ENCODE results near the gene HCK.

Gene HCK

DNA sequence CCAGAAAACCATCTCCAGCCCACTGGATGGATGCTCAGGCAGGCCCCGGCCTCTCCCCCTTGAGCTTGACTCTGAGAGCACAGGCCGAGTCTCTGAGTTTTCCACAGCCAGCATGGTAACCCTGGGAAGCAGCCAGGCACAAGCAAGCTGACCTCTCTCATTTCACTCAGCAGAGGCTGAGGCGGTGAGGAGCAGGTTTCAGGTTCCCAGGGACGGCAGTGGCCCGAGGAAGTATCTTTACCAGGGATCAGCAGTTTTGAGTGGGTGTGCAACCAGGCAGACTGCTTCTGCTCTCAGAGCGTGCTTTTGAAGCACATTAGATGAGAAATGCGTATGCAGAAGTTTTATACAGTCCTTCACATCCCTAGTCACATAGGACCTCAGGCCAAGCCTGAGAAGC lies 12.6 kb downstream of the HCK start:
- WGBS (ENCODE audit: extremely low coverage, insufficient coverage, insufficient read length): no CpG with 5 or more reads among the region's 7 CpGs

DNA sequence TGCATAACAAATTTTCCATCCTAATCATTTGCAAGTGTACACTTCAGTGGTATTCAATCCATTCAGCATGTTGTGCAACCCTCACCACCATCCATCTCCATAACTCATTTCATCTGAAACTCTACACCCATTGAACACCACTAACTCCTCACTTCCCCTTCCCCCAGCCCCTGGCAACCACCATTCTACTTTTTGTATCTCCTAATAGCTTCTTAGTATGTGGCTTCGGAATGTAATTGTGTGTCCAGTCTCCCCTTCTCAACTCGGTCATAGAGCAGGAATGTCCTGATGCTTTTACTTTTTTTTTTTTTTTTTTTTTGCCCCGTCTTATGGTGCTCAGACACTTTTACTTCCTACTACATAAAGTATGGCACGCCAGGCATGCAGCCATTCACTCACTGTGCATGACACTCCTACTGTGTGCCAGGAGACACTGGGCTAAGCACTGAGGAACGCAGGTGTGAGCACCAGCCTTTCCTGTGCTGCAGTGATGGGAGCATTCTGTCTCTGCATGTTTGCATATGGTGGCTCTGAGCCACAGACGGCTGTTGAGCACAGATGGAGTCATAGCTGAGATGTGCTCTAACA lies 15.3 kb downstream of the HCK start:
- Histone ChIP-seq H4K91ac (ENCODE audit: low read depth, low read length) (no peak overlapping the region), H3K79me2 (ENCODE audit: control insufficient read depth, insufficient read depth, low read length, poor library complexity) (no peaks in the 10 kb centered on the region), H3K9ac (ENCODE audit: low read length) (no peak overlapping the region), H2AK5ac (ENCODE audit: low read length) (no peak overlapping the region), H3K27ac (ENCODE audit: low read depth, low read length) (no peak overlapping the region), H3K23ac (ENCODE audit: low read length) (no peak overlapping the region), H2BK120ac (ENCODE audit: insufficient read depth, low read length, poor library complexity) (no peak overlapping the region), H3K9me3 (ENCODE audit: insufficient read depth, low read depth, low read length) (no peaks in the 10 kb centered on the region), H3K4me2 (ENCODE audit: low read length) (no peak overlapping the region), H4K8ac (ENCODE audit: low read depth, low read length) (no peak overlapping the region), H3K36me3 (ENCODE audit: control insufficient read depth in 1 of 2, insufficient read depth in 2 of 2, low read length in 2 of 2) (no peaks in the 10 kb centered on the region), H3K4ac (ENCODE audit: low read depth, low read length) (no peak overlapping the region), H2BK12ac (ENCODE audit: low read length) (no peak overlapping the region), H3K4me1 (ENCODE audit: control insufficient read depth in 1 of 2, insufficient read depth in 2 of 2, low read length in 2 of 2) (peaks cover 2% of the 10 kb centered on the region in 2 experiments), H4K12ac (ENCODE audit: low read depth, low read length) (no peak overlapping the region), H3K14ac (ENCODE audit: low read length) (no peak overlapping the region), H3K27me3 (ENCODE audit: insufficient read depth, low read length) (no peaks in the 10 kb centered on the region), H2BK5ac (ENCODE audit: low read depth, low read length, poor library complexity) (no peak overlapping the region), H3K79me1 (ENCODE audit: low read length) (no peaks in the 10 kb centered on the region), H3K18ac (ENCODE audit: low read length) (no peak overlapping the region), H3K4me3 (ENCODE audit: low read depth, low read length) (no peak overlapping the region), H2AFZ (ENCODE audit: insufficient read depth, low read length, poor library complexity) (no peak overlapping the region)
- DNase-seq: peak; percentile 59 to 64
- WGBS (ENCODE audit: extremely low coverage, insufficient coverage, insufficient read length): no CpG with 5 or more reads among the region's 6 CpGs

More for the DNA sequence above, 12.6 kb downstream of the HCK start:
- H2BK12ac ChIP-seq (ENCODE audit: low read length): no peak overlapping the region
- no peak overlapping the region for H2BK5ac ChIP-seq (ENCODE audit: low read depth, low read length, poor library complexity)
- H3K27ac ChIP-seq (ENCODE audit: low read depth, low read length): no peak overlapping the region
- no peaks in the 10 kb centered on the region for H3K27me3 ChIP-seq (ENCODE audit: insufficient read depth, low read length)
- no peak overlapping the region for H3K4me3 ChIP-seq (ENCODE audit: low read depth, low read length)
- DNase-seq: no peak
- no peak overlapping the region for H4K8ac ChIP-seq (ENCODE audit: low read depth, low read length)
- H3K4ac ChIP-seq (ENCODE audit: low read depth, low read length): no peak overlapping the region
- no peaks in the 10 kb centered on the region for H3K36me3 ChIP-seq (ENCODE audit: control insufficient read depth in 1 of 2, insufficient read depth in 2 of 2, low read length in 2 of 2)
- no peak overlapping the region for H2BK120ac ChIP-seq (ENCODE audit: insufficient read depth, low read length, poor library complexity)
- H3K9me3 ChIP-seq (ENCODE audit: insufficient read depth, low read depth, low read length): no peaks in the 10 kb centered on the region
- no peak overlapping the region for H3K14ac ChIP-seq (ENCODE audit: low read length)
- no peak overlapping the region for H2AFZ ChIP-seq (ENCODE audit: insufficient read depth, low read length, poor library complexity)
- H2AK5ac ChIP-seq (ENCODE audit: low read length): no peak overlapping the region
- H4K91ac ChIP-seq (ENCODE audit: low read depth, low read length): no peak overlapping the region
- H3K79me1 ChIP-seq (ENCODE audit: low read length): no peaks in the 10 kb centered on the region
- H3K79me2 ChIP-seq (ENCODE audit: control insufficient read depth, insufficient read depth, low read length, poor library complexity): no peaks in the 10 kb centered on the region
- H3K23ac ChIP-seq (ENCODE audit: low read length): no peak overlapping the region
- H3K4me1 ChIP-seq (ENCODE audit: control insufficient read depth in 1 of 2, insufficient read depth in 2 of 2, low read length in 2 of 2): peaks cover 2% of the 10 kb centered on the region in 2 experiments
- H3K18ac ChIP-seq (ENCODE audit: low read length): no peak overlapping the region
- H4K12ac ChIP-seq (ENCODE audit: low read depth, low read length): no peak overlapping the region
- H3K9ac ChIP-seq (ENCODE audit: low read length): no peak overlapping the region
- no peak overlapping the region for H3K4me2 ChIP-seq (ENCODE audit: low read length)

DNA sequence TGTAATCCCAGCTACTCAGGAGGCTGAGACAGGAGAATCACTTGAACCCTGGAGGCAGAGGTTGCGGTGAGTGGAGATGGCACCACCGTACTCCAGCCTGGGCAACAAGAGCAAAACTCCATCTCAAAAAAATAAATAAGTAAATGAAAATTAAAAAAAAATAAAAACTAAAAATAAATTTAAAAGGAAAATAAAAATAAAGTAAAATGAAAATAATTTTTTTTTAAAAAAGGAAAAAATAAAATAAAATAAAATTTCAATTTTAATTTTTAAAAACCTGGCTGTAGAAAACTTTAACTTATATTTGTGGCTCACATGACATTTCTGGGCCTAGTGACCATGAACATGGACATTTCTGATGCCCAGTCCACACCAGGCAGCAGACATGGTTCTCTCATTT lies 16.1 kb downstream of the HCK start:
- H3K4me2 ChIP-seq (ENCODE audit: low read length): no peak overlapping the region
- H3K14ac ChIP-seq (ENCODE audit: low read length): no peak overlapping the region
- WGBS (ENCODE audit: extremely low coverage, insufficient coverage, insufficient read length): no CpG with 5 or more reads among the region's 2 CpGs
- no peak overlapping the region for H2BK120ac ChIP-seq (ENCODE audit: insufficient read depth, low read length, poor library complexity)
- no peaks in the 10 kb centered on the region for H3K9me3 ChIP-seq (ENCODE audit: insufficient read depth, low read depth, low read length)
- no peak overlapping the region for H3K4ac ChIP-seq (ENCODE audit: low read depth, low read length)
- no peak overlapping the region for H2AK5ac ChIP-seq (ENCODE audit: low read length)
- H4K12ac ChIP-seq (ENCODE audit: low read depth, low read length): no peak overlapping the region
- no peak overlapping the region for H3K18ac ChIP-seq (ENCODE audit: low read length)
- no peak overlapping the region for H3K4me3 ChIP-seq (ENCODE audit: low read depth, low read length)
- no peaks in the 10 kb centered on the region for H3K36me3 ChIP-seq (ENCODE audit: control insufficient read depth in 1 of 2, insufficient read depth in 2 of 2, low read length in 2 of 2)
- peaks cover 0 to 2% of the 10 kb centered on the region in 2 experiments for H3K4me1 ChIP-seq (ENCODE audit: control insufficient read depth in 1 of 2, insufficient read depth in 2 of 2, low read length in 2 of 2)
- no peak for DNase-seq
- no peak overlapping the region for H3K9ac ChIP-seq (ENCODE audit: low read length)
- H3K79me1 ChIP-seq (ENCODE audit: low read length): no peaks in the 10 kb centered on the region
- H4K91ac ChIP-seq (ENCODE audit: low read depth, low read length): no peak overlapping the region
- H2BK5ac ChIP-seq (ENCODE audit: low read depth, low read length, poor library complexity): no peak overlapping the region
- no peak overlapping the region for H3K27ac ChIP-seq (ENCODE audit: low read depth, low read length)
- no peak overlapping the region for H3K23ac ChIP-seq (ENCODE audit: low read length)
- H3K27me3 ChIP-seq (ENCODE audit: insufficient read depth, low read length): no peaks in the 10 kb centered on the region
- no peak overlapping the region for H2BK12ac ChIP-seq (ENCODE audit: low read length)
- H4K8ac ChIP-seq (ENCODE audit: low read depth, low read length): no peak overlapping the region
- no peak overlapping the region for H2AFZ ChIP-seq (ENCODE audit: insufficient read depth, low read length, poor library complexity)
- H3K79me2 ChIP-seq (ENCODE audit: control insufficient read depth, insufficient read depth, low read length, poor library complexity): no peaks in the 10 kb centered on the region

DNA sequence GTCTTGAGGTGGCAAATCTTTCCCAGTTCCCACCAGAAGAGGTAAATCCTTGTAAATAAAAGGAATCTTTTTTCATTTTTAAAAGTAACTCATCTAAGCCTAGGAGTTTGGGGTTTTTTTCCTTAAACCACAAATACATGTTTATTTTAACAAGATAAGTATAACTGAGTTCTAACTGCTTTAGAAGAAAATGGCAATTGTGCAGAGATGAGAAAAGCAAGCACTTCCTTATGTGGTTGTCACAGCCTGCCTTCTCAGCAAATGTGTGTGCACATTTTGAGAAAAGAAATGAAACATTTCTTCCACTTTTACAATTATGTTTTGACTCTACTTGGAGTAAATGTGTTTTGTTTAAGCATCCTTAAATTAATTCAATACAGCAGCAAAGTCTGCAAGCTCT lies 17.7 kb downstream of the HCK start:
- Histone ChIP-seq H2BK12ac (ENCODE audit: low read length) (no peak overlapping the region), H4K12ac (ENCODE audit: low read depth, low read length) (no peak overlapping the region), H2AFZ (ENCODE audit: insufficient read depth, low read length, poor library complexity) (no peak overlapping the region), H3K4me2 (ENCODE audit: low read length) (no peak overlapping the region), H3K4ac (ENCODE audit: low read depth, low read length) (no peak overlapping the region), H4K8ac (ENCODE audit: low read depth, low read length) (no peak overlapping the region), H3K79me2 (ENCODE audit: control insufficient read depth, insufficient read depth, low read length, poor library complexity) (no peaks in the 10 kb centered on the region), H3K9ac (ENCODE audit: low read length) (no peak overlapping the region), H3K36me3 (ENCODE audit: control insufficient read depth in 1 of 2, insufficient read depth in 2 of 2, low read length in 2 of 2) (no peaks in the 10 kb centered on the region), H3K23ac (ENCODE audit: low read length) (no peak overlapping the region), H3K27ac (ENCODE audit: low read depth, low read length) (no peak overlapping the region), H2AK5ac (ENCODE audit: low read length) (no peak overlapping the region), H3K18ac (ENCODE audit: low read length) (no peak overlapping the region), H3K9me3 (ENCODE audit: insufficient read depth, low read depth, low read length) (no peaks in the 10 kb centered on the region), H3K4me1 (ENCODE audit: control insufficient read depth in 1 of 2, insufficient read depth in 2 of 2, low read length in 2 of 2) (peaks cover 0 to 2% of the 10 kb centered on the region in 2 experiments), H2BK120ac (ENCODE audit: insufficient read depth, low read length, poor library complexity) (no peak overlapping the region), H4K91ac (ENCODE audit: low read depth, low read length) (no peak overlapping the region), H2BK5ac (ENCODE audit: low read depth, low read length, poor library complexity) (no peak overlapping the region), H3K14ac (ENCODE audit: low read length) (no peak overlapping the region), H3K4me3 (ENCODE audit: low read depth, low read length) (no peak overlapping the region), H3K79me1 (ENCODE audit: low read length) (no peaks in the 10 kb centered on the region), H3K27me3 (ENCODE audit: insufficient read depth, low read length) (no peaks in the 10 kb centered on the region)
- DNase-seq: no peak

Measured in trophoblast cell (in vitro differentiated cells and primary cell).